DMS53 treated with DMSO at 0.1 percent for 48 hours (cell line): ENCODE data around the gene PFDN5.

Experiments
- DNase-seq: peaks from one replicate; lab custom pipeline; 2025; ENCODE audit not compliant: unreplicated experiment; lab: John Stamatoyannopoulos, UW

PFDN5 gene

DNA sequence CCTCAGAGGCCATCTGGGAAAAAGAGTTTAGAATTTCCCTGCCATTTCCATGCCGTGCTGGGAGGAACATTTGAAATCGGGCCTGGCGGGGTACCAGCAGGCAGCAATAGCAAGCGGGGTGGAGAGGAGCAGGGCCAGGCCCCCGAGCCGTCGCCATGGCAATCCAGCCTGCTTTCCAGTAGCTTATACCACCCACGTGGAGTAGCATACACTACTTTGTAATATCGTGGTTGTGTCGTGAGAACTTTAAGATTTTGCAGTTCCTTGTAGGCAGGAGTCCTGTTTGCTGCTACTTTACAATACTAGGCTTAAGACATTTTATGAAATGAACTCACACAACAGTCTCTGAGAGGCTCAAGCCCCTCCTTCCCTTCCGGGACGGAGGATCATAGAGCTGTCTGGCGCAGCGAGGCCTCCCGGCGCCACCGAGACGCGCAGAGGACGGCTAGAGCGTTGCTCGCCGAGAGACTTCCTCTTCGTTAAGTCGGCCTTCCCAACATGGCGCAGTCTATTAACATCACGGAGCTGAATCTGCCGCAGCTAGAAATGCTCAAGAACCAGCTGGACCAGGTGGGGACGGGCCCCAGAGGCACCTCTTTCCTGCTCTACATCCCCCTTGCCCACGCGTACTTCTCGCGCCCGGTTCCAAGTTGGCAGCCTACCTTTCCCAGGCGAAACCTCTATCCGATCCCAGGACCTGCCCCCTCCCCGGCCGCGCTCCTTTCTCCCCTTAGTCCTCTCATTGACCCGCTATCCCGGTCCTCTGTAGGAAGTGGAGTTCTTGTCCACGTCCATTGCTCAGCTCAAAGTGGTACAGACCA lies at the start of gene PFDN5:
Gene PFDN5, plus strand, starts transcription at position 473 of the 821 bp plus-strand sequence. Its CDS starts 26 bp downstream, at position 499.
- peak; percentile 81 for DNase-seq

DNA sequence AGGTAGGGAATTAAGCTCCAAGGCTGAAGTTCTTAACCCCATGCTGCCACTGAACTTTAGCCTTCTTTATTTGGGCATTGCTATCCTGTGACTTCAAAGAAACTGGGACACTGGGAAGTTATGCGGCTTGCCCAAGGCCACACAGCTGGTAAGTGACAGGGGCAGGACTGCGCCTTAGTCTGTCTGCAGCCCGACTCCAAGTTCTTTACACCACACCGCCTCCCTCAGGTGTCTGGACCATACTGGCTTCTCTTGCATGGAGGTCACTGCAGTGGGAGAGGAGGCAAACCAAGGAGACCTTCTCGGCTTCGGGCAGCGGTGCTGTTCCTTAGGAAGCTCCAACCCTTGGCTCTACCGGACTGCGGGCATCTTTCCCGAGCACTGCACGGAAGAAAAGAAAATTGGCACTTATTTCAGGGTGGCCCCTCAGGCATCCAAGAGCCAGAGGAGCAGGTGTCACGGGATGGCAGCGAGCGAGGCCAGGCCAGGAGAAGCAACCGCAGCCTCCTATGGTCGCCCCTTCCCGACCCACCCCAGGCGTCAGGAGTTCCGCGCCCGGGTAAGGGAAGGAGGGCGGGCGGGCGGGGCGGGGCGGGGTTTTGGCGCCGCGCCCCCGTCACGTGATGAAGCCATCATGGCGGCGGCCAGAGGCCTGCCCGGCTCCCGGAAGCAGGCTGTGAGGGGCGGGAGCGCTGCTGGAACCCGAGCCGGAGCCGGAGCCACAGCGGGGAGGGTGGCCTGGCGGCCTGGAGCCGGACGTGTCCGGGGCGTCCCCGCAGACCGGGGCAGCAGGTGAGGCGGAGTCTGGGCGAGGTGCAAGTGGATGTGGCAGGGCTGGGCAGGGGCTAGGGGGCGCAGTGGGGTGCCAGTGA lies 43.6 kb upstream of the PFDN5 start:
- DNase-seq: peak; percentile 67

DNA sequence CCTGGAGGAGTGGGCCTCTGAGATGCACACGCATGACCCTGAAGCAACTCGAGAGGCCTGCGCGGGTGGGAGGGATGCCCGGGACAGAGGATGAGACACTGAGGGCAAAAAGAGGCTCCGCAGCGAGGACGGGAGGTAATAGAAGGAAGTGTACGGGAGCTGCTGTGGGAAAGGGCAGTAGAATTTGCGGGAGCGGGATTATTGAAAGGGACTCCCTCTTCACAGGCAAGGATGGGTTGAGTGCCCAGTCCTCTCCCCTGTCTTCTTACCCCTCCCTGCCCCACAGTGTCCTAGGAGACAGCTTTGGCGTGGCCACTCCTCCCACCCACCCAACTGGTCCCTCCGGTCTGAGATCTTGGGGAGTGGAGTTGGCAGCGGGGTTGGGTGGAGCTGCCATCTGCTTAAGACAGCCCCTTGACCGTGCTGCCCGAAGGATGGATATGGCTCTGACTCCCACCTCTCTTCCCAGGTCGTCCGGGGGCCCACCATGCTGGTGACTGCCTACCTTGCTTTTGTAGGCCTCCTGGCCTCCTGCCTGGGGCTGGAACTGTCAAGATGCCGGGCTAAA lies 42.9 kb upstream of the PFDN5 start:
- DNase-seq: peak; percentile 17

DNA sequence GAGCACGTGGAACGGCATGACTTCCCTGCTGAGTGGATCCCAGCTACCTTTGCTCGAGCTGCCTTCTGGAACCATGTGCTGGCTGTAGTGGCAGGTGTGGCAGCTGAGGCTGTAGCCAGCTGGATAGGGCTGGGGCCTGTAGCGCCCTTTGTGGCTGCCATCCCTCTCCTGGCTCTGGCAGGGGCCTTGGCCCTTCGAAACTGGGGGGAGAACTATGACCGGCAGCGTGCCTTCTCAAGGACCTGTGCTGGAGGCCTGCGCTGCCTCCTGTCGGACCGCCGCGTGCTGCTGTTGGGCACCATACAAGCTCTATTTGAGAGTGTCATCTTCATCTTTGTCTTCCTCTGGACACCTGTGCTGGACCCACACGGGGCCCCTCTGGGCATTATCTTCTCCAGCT lies 42.0 kb upstream of the PFDN5 start:
- DNase-seq: no peak

DNA sequence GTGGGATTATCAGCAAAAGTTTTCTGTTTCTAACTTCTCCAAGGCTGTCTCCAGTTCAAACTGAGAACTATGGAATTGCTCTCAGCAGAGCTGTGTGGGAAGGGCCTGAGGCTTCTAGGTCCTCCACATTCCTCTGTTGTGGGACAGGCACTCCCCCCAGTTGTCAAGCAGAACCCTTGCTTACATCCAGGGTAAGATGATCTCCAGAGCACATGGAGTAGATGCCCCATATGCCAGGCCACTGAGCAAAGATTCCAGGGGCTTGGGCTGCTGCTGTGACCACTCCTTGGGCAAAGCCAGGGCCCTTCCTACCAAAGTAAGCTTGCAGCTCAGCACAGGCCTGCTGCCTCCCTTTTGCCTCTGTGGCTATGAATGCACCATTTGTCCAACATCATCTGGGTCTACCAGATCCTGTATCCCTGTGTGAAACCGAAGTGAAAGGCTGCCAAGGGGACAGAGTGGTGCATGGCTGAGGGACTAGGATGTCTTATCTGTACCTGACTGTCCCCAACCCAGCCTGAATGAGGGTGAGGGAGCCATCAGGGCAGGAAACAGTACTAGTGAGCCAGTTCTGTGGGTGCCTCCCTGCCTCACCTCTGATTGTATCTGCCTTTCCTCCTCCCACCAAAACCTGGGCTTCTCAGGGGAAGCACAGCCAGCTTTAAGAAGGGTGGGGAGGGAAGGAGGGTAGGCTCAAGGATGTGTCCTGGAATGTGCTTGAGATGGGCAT lies 40.4 kb upstream of the PFDN5 start:
- no peak for DNase-seq

DNA sequence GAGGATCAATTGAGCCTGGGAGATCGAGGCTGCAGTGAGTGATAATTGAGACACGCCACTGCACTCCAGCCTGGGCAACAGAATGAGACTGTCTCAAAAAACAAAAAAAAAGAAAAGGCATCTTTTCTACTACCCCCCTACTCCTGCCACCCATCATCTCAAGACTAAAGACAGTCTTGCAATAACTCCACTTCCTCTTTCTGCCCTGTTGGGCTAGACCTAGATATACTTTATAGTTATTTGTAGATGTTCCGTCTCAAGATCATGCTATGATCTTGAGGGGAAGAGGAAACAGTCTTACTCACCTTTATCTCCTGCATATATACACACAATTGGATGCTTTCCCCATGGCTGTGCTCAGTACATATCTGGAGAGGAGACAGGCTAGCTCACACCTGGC lies 39.3 kb upstream of the PFDN5 start:
- no peak for DNase-seq

DNA sequence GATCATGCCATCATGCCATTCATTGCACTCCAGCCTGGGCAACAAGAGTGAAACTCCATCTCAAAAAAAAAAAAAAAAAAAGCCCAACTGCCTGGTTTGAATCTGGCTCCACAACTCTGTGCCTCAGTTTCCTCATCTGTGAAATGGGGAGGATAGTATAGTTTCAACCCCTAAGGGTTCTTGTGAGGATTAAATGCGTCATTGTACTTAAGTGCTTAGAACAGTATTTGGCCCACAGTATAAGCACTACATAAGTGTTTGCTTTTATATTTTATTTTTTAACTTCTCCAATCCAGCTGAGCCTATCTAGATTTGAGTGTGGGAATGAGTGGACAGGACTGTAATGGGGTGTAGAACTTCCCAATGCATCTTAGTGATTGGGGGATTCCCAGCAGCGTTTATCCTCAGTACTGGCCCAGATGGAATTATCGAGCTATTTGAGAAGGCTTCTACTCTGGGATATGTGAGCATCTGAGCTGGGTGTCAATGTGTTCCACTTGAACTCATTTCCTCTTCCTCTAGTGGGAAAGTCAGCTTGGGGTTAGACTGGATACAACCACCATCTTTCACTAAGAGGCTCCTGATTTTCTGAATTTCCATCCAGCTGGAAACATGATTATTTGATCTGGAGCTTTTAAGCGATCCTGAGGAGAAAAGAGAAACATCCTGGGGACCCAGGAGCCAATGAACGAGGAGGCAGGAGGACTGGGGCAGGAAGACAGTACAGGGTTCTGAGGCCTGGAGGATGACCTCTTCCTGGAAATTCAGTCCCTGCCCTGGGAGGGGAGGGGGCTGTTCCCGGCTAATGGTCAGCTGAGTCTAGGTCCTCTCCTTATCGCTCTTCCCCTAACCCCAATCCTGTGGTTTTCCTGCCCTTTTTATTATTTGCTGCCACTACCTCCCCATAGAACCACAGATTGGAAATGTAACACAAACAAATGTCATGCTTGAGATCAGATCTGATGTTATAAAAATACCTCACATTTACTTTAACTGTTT lies 36.5 kb upstream of the PFDN5 start:
- DNase-seq: no peak

DNA sequence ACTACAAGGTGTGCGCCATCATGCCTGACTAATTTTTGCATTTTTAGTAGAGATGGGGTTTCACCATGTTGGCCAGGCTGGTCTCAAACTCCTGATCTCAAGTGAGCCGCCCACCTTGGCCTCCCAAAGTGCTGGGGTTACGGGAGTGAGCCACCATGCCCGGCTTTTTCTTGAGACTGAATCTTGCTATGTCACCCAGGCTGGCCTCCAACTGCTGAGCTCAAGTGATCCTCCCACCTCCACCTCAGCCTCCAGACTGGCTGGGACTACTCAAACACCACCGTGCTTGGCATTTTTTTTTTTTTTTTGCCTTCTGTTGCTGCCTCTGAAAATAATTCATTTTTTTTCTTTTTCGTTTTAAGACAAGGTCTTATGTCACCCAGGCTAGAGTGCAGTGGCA lies 35.5 kb upstream of the PFDN5 start:
- no peak for DNase-seq

DNA sequence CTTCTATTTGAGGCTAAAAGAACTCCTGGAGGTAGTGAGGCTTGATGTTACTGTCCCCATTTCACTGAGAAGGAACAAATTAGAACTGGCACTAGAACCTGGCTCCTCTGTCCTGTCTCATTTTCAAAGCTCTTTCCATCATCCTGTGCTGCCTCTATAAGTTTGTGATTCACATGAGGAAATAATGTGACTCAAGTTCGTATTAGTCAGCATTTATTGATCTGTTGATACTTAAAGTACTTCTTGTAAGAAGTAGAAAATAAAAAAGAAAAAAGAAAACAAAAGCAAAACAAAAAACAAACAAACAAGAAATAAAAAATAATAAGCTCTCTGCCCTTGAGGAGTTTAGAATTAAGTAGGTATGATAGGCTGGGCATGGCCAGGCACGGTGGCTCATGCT lies 29.6 kb upstream of the PFDN5 start:
- no peak for DNase-seq

DNA sequence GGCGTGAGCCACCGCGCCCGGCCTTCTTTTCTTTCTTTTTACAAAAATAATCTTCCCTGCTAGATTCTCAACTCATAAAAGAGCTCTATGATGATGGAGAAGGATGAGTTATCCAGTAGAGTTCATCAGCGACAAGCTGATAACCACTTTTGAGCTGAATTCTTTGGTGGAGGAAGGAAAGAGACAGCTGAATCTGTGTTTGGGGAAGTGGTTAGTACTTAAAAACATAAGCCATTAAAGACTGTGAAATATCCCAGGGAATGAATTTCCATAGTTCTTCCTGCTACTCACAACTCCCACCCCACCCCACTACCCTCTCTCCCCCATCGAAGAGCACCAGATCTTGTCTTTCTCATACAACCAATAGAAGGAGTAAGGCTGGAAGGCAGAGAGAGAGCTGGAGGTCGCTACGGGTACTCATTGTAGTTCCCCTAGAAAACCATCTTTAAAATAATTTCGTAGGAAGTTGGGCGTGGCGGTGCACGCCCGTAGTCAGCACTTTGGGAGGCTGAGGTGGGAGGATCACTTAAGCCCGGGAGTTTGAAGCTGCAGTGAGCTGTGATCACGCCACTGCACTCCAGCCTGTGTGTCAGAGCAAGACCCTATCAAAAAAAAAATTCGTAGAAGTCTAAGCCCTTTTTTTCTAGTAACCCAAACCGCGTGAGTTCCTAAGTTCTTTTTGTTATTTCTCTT lies 27.9 kb upstream of the PFDN5 start:
- no peak for DNase-seq

DNA sequence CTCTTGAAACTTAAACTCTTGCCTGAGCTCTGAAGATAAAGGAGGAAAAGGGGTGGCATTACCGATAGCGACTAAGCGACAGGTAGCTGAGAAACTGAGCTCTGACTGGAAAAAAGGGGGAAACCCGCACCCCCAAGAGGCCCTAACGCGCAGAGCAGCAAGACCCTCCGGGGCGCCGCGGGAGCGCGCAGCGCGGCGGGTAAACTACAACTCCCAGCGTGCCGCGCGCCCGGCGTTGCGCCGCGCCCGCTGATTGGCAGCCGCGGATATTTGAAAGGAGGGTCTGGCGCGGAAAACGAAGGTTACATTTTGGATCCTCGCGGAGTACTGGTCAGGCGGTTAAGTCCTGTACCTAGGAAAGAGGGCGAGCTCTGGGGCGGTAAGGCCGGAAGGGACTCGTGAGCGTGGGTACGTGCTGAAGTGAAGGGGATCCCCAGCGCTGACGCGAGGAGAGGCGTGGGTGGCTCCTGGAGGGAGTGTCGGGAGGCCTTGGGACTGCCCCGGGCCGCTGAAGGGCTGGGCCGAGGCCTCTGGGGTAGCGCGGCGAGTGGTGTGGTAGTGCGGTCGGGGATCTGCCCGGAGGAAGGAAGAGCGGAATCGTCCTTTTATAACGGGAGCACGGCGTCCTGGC lies 27.2 kb upstream of the PFDN5 start, which contains the start of gene ESPL1:
Gene ESPL1, plus strand, starts transcription at position 301 of the 631 bp plus-strand sequence. CDS start 468 bp downstream, outside the sequence.
- peak; percentile 49 for DNase-seq

DNA sequence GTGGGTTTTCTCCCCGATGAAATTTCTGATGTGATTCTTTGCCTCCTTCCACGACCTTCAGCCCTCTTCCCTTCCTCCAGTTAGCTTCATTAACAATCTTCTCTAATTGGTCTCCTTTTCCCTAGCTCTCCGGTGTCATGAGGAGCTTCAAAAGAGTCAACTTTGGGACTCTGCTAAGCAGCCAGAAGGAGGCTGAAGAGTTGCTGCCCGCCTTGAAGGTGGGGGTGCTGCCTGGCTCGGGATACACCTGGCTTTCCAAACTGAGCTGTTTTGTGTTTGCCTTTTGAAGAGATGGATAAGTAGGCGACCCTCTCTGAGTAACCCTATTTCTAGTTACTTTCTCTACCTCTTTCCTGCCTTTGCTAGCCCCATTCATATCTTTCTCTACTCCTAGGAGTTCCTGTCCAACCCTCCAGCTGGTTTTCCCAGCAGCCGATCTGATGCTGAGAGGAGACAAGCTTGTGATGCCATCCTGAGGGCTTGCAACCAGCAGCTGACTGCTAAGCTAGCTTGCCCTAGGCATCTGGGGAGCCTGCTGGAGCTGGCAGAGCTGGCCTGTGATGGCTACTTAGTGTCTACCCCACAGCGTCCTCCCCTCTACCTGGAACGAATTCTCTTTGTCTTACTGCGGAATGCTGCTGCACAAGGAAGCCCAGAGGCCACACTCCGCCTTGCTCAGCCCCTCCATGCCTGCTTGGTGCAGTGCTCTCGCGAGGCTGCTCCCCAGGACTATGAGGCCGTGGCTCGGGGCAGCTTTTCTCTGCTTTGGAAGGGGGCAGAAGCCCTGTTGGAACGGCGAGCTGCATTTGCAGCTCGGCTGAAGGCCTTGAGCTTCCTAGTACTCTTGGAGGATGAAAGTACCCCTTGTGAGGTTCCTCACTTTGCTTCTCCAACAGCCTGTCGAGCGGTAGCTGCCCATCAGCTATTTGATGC lies 26.4 kb upstream of the PFDN5 start:
- no peak for DNase-seq

DNA sequence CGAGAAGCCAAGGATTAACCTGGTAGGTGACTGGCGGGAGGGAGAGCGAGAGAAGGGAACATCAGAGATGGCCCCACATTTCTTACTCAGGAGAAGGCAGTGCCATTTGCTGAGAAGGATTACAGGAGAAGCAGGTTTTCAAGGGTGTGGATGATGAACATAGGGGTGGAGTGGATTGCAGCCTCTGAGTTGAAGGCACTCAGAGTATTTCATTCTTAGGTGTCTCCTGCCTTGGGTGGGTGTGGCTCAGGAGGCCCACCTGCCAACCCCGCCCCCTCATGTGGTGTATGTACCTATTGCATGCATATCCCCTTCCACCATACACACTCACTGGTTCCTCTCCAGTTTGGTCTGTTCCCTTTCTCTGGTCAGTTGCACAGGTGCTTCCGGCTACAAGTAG lies 20.9 kb upstream of the PFDN5 start:
- no peak for DNase-seq

DNA sequence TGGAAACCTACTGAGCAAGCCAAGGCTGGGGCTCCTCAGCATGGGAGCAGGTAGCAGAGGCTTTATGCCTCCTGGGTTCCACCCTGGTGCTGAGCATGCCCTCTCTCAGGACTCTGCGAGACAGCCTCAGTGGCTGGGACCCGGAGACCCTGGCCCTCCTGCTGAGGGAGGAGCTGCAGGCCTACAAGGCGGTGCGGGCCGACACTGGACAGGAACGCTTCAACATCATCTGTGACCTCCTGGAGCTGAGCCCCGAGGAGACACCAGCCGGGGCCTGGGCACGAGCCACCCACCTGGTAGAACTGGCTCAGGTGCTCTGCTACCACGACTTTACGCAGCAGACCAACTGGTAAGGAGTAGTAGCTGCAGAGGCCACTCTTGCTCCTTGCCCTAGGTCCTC lies 18.8 kb upstream of the PFDN5 start:
- no peak for DNase-seq

DNA sequence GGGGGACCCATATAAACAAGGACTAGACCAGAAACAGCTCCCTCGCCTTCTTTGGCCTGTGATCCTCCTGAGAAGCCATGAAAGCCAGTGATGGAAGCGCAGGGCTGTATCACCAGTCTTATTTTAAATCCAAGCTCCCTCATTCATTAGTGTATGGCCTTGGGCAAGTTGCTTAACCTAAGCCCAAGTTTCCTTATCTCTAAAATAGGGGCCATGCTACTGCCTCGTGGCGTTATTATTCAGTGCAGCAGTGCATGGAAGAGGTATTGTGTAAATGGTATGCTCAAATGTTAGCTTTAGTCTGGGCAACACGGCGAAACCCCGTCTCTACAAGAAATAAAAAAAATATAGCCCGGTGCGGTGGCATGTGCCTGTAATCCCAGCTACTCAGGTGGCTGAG lies 17.4 kb upstream of the PFDN5 start:
- DNase-seq: no peak

DNA sequence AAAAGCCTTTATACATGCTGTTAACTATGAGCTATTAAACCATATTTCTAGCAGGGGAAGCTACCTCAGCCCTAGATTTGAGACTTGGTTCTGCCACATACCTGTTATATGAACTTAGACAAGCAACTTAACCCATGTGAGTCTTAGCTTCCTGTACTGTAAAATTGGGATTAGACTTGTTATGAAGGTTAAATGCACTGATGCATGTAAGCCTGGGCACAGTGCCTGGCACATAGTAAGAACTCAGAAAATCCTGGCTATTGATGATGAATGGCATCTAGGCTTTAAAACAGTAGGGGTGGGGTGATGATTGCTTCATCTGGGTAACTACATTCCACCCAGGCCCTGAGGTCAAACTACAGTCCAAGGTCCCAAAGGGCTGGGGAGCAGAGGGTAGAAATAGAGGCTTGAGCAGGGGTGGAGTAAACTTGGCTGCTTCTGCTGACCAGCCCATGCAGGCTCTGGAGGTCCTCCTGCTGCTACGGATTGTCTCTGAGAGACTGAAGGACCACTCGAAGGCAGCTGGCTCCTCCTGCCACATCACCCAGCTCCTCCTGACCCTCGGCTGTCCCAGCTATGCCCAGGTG lies 16.0 kb upstream of the PFDN5 start:
- no peak for DNase-seq

DNA sequence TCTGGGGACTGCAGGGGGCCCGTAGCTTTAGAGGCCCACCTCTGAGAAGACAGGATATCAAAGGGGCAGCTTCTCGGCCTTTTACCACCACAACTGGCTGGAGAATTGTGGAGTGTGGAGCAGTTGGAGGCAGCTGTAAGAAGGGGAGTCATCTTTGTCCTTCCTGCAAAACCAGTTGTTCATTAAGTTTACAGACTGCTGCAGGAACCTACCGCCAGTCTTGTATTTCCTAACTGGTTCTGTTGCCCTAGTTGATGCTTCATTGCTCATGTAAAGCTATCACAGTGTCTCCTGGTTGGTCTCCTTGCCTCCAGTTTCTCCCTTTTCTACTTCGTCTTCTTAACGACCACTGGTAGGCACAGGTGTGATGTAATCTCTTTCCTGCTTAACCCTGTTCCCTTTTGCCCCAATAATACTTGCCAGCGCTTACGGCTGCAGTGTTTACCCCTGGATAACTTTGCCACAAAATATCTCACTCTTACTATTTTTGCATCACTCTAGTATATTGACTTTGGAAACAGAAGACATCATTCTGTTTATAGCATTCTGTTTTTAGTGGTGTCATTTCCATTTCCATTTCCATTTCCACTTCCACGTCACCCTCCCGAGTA lies 15.3 kb upstream of the PFDN5 start:
- no peak for DNase-seq
